Non-pigmented ciliary epithelial cell (primary cell): Measurements from ENCODE around the gene SLC29A1.

Source experiments
- DNase-seq: peaks from one replicate; pipeline ENCODE4 v3.0.0-alpha.2; 2010; ENCODE audit warnings: low read depth

SLC29A1 gene

DNA sequence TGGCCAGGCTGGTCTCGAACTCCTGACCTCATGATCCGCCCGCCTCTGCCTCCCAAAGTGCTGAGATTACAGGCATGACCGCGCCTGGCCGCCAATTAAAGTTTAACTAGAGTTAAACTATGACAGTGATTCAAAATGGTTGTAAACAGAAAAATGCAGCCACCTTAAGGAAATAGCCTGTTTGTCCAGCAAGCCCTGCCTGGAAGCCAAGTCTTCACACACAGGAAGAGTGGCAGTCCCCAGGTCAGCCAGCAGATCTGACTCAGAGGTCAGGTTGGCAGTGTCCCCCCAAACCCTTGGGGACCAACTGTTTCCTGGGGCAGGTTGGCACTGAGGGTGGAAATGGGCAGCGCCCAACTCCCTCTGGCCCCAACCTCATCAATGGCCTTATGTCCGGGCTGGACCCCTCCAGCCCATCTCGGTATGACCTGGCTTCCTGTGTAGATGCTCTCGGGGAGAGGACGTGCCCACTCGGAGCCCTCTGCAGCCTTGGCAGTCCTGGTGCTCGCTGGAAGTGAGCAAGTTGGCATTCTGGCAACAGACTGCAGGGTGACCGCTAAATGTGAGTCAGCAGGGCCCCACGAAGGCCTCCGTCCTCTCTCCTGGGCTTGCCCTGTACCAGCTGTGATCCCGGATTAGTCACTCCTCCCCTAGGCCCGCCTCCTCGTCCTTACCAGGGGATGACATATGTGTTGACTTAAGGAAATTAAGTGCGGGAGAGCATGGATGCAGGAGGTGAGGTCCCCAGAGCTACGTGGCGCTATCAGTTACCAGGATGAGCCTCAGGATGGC lies 13.8 kb downstream of the SLC29A1 start:
- peak; percentile 91 for DNase-seq

DNA sequence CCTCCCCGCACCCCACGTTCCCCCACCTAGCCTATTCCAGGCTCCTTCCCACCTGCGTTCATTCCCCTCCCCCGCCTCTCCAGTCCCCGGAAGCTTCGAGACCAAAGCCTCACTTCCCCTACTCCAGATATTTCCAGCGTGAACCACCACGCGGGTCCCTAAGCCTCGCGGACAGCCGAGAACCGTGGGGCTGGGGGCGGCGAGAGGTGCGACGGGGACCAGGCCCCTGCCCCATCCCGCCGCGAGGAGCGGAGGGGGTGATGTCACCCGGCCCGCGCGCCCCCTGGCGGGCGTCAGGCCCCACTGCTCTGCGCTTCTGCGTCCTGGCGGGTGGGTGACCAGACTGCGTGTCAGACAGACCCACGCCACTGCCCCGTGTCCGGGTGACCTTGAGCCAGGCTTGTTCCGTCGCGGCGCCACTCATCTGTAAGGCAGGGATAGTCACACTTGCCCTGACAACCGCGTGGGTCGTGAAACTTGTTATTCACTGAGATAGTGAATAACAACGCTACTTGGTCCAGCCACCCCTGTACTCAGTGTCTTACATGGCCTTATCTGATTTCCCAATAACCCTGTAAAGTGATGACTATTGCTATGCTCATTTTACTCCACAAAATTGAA lies 14.5 kb downstream of the SLC29A1 start:
- no peak for DNase-seq

DNA sequence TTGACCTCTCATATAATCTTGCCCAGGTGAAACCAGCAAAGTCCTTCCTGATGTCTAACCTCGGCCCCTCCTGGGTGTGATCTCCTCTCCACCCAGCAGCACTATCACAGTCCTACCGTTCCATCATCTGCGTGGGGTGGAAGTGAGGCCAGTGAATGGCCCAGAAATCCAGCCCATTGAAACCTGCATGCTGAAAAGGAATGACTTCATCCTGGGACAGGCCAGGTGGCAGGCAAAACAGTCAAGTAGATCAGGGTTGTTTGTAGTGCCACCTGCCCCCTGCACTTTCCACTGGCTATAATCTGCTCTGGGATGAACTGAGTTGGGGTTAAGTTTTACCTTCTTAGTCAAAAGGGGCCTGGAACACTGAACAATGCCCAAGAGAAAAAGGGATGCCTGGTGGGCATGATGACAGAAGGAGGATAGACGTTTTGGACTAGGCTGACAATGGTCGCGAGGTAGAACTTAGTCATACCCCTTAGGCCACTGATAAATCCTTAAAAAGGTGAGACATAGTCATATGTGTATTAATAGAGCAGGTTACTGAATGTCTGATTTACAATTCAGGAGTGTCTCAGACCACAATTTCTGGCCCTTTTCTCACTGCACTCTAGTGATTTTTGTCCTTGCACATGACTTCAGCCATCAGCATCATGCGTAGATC lies 15.4 kb downstream of the SLC29A1 start:
- no peak for DNase-seq

DNA sequence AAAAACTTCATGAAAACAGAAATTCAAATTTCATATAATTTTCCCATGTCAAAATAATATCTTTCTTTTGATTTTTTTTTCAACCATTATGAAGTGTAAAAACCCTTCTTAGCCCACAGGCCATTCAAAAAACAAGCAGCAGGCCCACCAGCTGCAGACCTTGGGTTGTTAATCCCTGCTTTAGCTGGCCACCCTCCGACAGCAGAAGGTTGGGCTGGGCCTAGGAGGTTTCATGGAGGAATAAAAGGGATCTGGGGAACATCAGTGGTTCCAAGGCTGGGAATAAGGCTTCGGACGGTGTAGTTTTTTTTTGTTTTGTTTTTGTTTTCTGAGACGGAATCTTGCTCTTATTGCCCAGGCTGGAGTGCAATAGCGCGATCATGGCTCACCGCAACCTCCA lies 19.9 kb downstream of the SLC29A1 start:
- DNase-seq: no peak

DNA sequence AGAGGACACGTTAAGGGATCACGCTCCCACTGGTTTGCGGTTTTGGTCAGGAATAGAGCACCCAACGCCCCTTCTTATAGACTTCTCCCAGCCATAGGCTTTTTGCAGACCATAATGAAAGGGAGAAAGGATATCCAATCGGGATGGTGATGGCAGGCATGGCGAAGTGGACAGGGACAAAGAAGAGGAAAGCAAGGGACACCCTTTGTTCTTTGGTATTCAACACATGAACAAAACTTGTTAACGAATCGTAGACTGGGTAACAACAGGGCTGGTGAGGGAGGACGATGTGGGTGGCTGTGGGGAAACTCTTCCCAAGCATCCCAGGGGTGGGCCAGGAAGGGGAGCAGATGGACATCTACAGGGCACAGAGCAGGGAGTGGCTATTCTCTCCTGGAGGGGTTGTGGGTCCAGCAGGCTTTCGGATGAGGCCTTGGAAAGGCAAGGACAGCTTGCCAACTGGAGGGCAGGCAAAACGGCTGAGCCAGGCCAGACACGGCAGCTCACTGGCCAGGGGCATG lies 22.1 kb downstream of the SLC29A1 start:
- DNase-seq: no peak

DNA sequence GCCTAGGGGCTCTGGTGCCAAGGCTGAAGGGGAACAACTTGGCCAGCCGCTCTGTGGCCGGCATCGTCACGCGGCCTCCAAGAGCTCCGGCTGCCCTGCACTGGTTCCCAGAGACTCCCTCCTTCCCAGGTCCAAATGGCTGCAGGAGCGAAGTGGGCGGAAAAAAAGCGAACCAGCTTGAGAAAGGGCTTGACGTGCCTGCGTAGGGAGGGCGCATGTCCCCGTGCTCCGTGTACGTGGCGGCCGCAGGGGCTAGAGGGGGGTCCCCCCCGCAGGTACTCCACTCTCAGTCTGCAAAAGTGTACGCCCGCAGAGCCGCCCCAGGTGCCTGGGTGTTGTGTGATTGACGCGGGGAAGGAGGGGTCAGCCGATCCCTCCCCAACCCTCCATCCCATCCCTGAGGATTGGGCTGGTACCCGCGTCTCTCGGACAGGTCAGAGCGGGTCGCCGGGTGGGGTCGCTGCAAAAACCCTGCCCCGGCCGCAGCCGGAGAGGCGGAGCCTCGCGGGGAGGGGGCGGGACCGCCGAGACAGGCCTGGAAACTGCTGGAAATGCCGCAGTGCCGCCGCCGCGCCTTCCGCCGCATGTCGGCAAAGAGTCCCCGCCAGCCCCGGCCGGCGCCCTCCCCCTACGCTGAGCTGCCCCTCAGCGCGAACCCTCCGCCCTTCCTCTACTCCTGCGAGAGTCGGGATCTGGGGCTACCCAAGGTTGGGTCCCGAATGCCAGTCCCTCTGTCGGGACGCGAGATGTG lies 22.7 kb downstream of the SLC29A1 start:
- DNase-seq: no peak

DNA sequence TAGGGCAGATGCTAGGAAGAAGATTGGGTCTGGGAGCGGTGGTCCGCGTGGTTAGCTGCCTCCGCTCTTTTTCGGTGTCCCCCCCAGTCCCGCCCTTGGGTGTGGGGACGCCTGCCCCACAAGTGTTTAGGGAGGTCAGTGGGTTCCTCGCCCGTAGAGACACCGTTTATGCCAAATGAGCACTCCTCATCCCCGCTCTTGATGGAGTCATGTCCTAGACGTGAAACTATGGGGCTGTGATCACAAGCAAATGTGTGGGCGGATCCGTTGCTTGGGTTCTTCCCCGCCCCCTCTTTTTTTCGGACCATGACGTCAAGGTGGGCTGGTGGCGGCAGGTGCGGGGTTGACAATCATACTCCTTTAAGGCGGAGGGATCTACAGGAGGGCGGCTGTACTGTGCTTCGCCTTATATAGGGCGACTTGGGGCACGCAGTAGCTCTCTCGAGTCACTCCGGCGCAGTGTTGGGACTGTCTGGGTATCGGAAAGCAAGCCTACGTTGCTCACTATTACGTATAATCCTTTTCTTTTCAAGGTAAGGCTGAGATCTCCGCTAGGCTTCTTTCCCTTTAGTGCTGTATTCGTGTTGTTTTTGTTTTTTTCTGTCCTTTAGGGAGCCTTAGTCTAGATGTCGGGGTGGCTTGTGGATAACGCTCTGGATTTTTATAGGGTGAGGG lies 23.4 kb downstream of the SLC29A1 start, which contains the start of gene HSP90AB1:
TSS of gene HSP90AB1 (plus strand) at position 439 of the 675 bp plus-strand sequence. CDS start 1,529 bp downstream, outside the sequence.
- DNase-seq: peak; percentile 97

DNA sequence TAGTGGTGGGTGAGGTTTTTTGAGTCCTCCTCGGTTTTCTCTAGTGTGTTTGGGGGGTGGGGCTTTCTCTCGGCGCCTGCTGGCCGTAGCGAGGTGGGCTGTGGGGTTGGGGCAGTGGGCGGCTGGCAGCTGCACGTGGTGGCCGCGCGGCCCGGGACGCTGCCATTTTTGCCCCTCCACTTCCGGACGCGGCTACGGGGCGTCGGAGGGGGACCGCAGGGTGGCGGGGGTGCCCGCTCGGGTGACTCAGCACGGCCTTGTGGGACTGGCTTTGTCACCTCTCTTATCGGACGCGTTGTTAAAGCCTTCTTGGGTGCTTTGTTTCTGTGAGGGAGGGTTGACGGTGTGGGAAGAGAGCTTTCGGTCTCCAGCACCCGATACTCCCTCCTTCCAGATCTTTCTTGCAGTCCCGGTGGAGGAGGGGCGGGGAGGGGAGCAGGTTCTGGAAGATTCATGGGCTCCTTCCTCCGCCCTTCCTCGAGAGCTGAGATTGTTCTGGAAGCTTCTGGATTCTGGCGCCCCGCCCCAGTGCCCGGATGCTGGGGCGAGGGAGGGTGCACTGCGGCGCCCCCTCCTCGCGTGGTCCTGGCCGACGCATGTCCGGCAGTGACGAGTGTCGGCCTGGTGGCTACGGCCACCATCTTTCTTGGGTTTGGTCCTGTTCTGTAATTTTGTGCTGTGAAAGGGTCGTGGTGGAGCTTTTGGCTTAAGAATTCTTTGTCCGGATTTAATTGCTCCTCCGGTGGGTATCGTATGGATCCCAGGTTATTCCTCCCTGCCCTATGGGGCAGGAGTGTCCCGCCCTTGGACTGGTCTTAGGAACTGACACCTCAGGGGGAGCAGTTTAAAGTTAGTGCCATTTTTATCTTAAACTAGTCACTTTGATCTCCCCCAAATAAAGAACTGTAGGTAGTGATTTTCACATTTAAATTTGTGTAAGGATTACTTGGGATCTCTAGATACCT lies 24.2 kb downstream of the SLC29A1 start:
- DNase-seq: no peak

DNA sequence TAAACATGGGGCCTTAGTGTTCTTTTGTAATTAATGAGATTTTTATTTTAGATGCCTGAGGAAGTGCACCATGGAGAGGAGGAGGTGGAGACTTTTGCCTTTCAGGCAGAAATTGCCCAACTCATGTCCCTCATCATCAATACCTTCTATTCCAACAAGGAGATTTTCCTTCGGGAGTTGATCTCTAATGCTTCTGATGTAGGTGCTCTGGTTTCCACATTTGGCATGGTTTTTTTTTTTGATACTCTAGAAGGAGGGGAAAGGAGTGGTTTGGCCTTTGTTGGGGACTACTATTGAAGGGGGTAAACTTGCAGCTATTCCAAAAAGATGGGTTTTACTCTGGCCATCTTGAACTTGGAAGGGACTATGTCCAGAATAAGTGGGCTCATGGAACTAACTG lies 25.2 kb downstream of the SLC29A1 start:
- no peak for DNase-seq

DNA sequence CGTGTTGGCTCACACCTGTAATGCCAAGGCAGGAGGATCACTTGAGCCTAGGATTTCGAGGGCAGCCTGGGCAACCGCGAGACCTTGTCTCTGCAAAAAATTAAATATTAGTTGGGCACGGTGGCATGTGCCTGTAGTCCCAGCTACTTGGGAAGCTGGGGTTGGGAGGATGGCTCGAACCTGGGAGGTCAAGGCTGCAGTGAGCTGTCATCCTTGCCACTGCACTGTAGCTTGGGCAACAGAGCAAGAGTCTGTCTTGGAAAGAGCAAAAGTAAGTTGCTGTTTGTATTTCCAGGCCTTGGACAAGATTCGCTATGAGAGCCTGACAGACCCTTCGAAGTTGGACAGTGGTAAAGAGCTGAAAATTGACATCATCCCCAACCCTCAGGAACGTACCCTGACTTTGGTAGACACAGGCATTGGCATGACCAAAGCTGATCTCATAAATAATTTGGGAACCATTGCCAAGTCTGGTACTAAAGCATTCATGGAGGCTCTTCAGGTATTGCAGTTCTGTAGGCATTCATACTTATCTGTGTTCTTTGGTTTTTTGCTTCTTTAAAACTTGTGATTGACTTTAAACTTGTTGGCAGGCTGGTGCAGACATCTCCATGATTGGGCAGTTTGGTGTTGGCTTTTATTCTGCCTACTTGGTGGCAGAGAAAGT lies 25.8 kb downstream of the SLC29A1 start:
- no peak for DNase-seq

DNA sequence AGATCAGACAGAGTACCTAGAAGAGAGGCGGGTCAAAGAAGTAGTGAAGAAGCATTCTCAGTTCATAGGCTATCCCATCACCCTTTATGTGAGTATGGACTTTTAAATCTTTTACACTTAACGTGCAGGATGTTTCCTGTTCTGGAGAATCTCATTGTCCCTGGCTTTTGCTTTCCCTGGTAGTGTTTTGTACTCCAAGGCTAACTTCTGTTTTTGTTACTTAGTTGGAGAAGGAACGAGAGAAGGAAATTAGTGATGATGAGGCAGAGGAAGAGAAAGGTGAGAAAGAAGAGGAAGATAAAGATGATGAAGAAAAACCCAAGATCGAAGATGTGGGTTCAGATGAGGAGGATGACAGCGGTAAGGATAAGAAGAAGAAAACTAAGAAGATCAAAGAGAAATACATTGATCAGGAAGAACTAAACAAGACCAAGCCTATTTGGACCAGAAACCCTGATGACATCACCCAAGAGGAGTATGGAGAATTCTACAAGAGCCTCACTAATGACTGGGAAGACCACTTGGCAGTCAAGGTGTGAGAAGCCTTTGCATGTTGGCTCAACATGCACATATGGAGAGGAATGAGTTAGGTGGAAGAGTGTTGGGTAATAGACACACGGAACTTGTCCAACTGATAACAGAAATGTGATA lies 26.8 kb downstream of the SLC29A1 start:
- no peak for DNase-seq

DNA sequence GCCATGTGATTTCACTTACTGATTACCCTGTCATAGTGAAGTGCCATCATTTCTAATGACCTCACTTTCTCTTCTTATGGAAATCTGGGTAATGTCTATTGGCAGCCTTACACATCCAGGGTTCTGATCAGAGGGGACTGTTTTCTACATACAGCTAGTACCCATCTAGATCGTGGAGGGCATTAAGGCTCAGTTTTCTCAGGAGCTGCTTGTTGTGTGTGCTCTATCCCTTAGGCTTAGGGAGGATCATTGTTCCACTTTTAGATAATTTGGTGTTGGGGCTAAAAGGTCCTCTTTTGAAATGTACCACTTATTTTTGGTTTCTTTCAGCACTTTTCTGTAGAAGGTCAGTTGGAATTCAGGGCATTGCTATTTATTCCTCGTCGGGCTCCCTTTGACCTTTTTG lies 27.3 kb downstream of the SLC29A1 start:
- no peak for DNase-seq

DNA sequence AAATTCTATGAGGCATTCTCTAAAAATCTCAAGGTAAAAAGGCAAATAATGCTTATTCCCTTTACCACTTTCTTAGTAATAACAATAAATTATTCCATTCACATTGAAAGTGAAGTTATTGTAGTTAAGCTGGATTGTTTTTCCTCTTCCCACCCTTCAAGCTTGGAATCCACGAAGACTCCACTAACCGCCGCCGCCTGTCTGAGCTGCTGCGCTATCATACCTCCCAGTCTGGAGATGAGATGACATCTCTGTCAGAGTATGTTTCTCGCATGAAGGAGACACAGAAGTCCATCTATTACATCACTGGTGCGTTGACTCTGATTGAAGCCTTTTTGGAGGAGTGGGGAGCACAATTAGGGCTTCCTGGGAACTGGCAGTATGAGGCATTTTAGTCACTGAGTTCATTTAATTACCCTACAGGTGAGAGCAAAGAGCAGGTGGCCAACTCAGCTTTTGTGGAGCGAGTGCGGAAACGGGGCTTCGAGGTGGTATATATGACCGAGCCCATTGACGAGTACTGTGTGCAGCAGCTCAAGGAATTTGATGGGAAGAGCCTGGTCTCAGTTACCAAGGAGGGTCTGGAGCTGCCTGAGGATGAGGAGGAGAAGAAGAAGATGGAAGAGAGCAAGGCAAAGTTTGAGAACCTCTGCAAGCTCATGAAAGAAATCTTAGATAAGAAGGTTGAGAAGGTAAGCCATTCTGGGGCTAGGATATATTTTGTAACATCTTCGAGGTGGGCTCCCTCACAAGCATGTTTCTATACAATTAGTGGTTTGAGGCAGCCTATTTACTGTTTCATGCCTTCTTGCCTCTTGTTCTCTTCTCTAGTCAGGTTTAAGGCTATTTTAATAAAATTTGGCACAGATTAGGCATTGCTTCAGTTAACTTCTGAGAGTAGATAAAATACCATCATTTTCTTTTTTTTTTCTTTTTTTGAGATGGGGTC lies 28.5 kb downstream of the SLC29A1 start:
- no peak for DNase-seq

DNA sequence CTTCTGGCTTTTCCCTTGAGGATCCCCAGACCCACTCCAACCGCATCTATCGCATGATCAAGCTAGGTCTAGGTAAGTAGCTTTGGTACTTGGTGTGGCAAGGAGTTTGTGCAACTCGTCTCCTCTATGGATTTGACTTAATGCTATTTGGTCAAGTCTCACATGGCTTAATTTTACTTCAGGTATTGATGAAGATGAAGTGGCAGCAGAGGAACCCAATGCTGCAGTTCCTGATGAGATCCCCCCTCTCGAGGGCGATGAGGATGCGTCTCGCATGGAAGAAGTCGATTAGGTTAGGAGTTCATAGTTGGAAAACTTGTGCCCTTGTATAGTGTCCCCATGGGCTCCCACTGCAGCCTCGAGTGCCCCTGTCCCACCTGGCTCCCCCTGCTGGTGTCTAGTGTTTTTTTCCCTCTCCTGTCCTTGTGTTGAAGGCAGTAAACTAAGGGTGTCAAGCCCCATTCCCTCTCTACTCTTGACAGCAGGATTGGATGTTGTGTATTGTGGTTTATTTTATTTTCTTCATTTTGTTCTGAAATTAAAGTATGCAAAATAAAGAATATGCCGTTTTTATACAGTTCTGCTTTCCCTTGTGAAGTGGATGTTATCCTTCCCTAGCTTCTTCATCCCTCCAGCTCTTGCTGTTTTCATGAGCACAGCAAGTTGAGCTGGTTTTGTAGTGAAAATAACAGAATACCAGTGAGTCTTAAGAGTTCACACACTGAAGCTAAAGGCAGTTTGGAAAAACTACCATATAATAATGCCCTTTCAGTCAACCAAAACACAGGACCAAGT lies 30.1 kb downstream of the SLC29A1 start:
- DNase-seq: no peak

DNA sequence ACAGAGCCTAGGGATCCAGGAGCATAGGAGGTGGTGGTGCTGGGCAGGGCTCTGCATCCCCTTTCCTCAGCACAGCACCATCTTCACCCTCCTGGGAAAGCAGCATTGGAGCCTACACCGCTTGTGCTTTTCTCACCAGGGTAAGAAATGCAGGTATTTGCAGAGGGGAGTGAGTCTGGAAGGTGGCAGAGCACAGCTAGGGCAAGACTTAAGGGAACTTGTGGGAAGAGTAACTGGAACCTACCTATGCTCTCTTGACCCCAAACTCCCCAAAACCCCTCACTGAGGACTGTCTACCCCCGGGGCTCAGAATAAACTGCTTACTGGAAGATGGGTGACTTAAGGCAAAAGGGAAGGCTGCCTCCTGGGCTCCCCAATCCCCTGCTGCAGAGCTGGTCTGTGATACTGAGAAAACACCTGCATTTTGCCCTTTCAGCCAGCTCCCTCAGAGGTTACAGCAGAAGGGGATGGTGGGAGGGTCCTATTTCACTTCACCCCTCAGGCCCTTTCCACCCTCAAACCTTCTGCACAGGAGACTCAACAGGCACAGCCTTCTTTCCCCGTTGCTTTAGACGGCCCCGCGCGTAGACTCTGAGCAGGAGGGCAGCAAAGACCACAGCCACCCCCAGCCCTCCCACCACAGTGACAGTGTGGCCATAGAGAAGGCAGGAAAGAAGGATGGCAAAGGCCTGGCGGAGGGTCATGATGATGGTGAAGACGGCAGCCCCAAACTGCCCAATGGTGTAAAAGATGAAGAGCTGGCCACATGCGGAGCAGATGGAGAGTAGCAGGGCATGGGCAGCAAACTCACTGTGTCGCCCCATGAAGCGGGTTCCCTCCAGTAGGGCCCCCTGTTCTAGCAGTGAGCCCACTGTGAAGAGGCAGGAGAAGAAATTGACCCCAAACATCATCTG lies 31.1 kb downstream of the SLC29A1 start:
- DNase-seq: no peak
